Tibial nerve (tissue), 4 donors: Measurements from ENCODE around the gene MZF1. TPM values are rescaled to one million over a fixed set of nuclear protein-coding genes. Genes with fewer than 3 reads are reported as not detected.
A peak's percentile ranks its signal among the peaks of the same experiment; 100 is the strongest.

ENCODE experiments used
- DNase-seq, 2 donors: peaks; one replicate each; pipeline ENCODE4 v3.0.0-alpha.2; 2019; ENCODE audit warnings: low spot score in 2 of 2
- H3K27ac ChIP-seq, 4 donors: fragments of 200-600 bp; sonication (generic) in 3 of 4; one replicate each; pipeline ENCODE4 v1.5.1; 2017 to 2019; ENCODE audit warnings: mild to moderate bottlenecking in 1 of 4
- H3K27me3 ChIP-seq, 2 donors: fragments of 200-600 bp; sonication (generic) in 1 of 2; one replicate each; pipeline versions ENCODE4 v1.5.1 to v1.6.0; 2017 to 2019
- H3K36me3 ChIP-seq, 3 donors: fragments of 200-600 bp; sonication (generic); one replicate each; pipeline ENCODE4 v1.5.1; 2018 to 2019
- H3K4me1 ChIP-seq, 4 donors: fragments of 200-600 bp; sonication (generic) in 3 of 4; one replicate each; pipeline ENCODE4 v1.5.1; 2017 to 2019
- H3K4me3 ChIP-seq, 4 donors: fragments of 200-600 bp; sonication (generic) in 3 of 4; one replicate each; pipeline ENCODE4 v1.5.1; 2017 to 2019; ENCODE audit warnings: mild to moderate bottlenecking in 1 of 4, moderate library complexity in 1 of 4
- H3K9me3 ChIP-seq, 4 donors: fragments of 200-600 bp; sonication (generic) in 3 of 4; one replicate each; pipeline ENCODE4 v1.5.1; 2017 to 2019
- CTCF ChIP-seq, 5 experiments: fragments of 200-600 bp in 3 of 5; fragments of 450-650 bp in 2 of 5; sonication (generic) in 3 of 5; IDR thresholded peaks; one replicate each; pipeline ENCODE4 v1.5.1; 2016 to 2019; ENCODE audit warnings: antibody characterized with exemption in 5 of 5, mild to moderate bottlenecking in 3 of 5, moderate library complexity in 2 of 5
- EP300 ChIP-seq, 2 donors: sonication (generic); formaldehyde crosslinking; IDR thresholded peaks; one replicate each; pipeline ENCODE4 v1.6.1; 2017; ENCODE audit warnings: antibody characterized with exemption in 2 of 2, mild to moderate bottlenecking in 1 of 2
- POLR2A ChIP-seq, 2 donors: fragments of 450-650 bp; IDR thresholded peaks; one replicate each; pipeline ENCODE4 v1.6.1; 2017; ENCODE audit warnings: antibody characterized with exemption in 2 of 2, mild to moderate bottlenecking in 2 of 2, moderate library complexity in 2 of 2
- WGBS, 2 donors: methylation state at CpG; one replicate each; pipeline ENCODE4 v1.1.5; 2018; 5-methylcytosine and 5-hydroxymethylcytosine counted together
- total RNA-seq, 4 donors: library from RNA; depleted of rRNA; stranded (reverse); fragments of >200 nt; gene quantifications; one replicate each; pipeline ENCODE4 v1.1.0, GENCODE V29; 2016

The MZF1 gene
- total RNA-seq, 4 donors from 2014 or later = 41.6 to 88.8 (median 52.5) TPM

DNA sequence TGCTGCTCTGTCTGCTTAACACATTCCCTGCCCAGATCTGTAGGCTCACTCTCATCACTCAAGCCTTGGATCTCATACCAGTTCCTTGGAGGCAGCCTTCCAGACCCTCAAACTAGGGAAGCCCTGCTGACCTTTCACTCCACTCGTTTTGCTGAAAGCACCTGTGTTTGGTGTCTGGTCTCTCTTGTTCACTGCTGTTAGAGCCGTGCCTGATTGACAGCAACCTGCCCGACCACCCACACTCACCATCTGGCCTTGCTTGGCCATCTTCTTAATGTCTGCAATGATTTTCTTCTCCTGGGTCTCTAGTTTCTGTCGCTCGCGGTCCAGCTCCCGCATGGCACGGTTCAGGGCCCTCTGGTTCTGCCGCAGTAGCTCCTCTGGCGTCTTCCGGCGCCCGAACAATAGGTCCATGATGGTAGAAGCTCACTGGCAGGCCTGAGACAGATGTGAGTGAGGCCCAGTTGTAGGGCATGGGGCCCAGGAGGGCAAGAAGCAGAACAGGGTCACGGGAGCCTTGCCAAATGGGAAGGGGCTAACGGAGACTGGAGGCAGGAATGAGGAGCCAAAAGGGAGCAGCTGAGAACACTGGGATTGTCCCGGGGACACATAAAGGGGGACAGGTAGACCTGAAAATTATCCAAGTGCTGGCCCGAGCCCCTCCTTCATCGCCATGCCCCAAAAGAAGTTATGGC lies 19.2 kb downstream of the MZF1 start:
- TF ChIP-seq POLR2A (IDR thresholded peaks at IDR 0.05) = no peak
- no peak for TF ChIP-seq CTCF (IDR thresholded peaks at IDR 0.05)
- TF ChIP-seq EP300 (IDR thresholded peaks at IDR 0.05) = no peak
- 30 to 32% methylated on average over 18 of the region's 18 CpGs for WGBS, 2 donors
- Histone ChIP-seq H3K36me3 (peaks cover 8 to 62% (median 27%) of the 10 kb centered on the region in 3 donors), H3K4me3 (peak overlapping the region; percentile 66 to 80 (median 75)), H3K27me3 (no peaks in the 10 kb centered on the region), H3K4me1 (peaks cover 5 to 50% (median 37%) of the 10 kb centered on the region in 4 donors), H3K9me3 (no peaks in the 10 kb centered on the region), H3K27ac (peak overlapping the region; percentile 80 to 100 (median 96))
- no peak for DNase-seq

GRCh38 chr19:58552655-58553054 lies 20.5 kb downstream of the MZF1 start:
- peaks cover 5 to 50% (median 37%) of the 10 kb centered on the region in 4 donors for H3K4me1 ChIP-seq
- H3K9me3 ChIP-seq = no peaks in the 10 kb centered on the region
- TF ChIP-seq EP300 (IDR thresholded peaks at IDR 0.05) (no peak), POLR2A (IDR thresholded peaks at IDR 0.05) (no peak), CTCF (IDR thresholded peaks at IDR 0.05) (no peak)
- H3K27me3 ChIP-seq = no peaks in the 10 kb centered on the region
- DNase-seq = no peak
- WGBS, 2 donors = 85 to 92% methylated on average over 2 of the region's 2 CpGs
- no peak overlapping the region for H3K27ac ChIP-seq
- no peak overlapping the region for H3K4me3 ChIP-seq
- peaks cover 8 to 75% (median 40%) of the 10 kb centered on the region in 3 donors for H3K36me3 ChIP-seq

DNA sequence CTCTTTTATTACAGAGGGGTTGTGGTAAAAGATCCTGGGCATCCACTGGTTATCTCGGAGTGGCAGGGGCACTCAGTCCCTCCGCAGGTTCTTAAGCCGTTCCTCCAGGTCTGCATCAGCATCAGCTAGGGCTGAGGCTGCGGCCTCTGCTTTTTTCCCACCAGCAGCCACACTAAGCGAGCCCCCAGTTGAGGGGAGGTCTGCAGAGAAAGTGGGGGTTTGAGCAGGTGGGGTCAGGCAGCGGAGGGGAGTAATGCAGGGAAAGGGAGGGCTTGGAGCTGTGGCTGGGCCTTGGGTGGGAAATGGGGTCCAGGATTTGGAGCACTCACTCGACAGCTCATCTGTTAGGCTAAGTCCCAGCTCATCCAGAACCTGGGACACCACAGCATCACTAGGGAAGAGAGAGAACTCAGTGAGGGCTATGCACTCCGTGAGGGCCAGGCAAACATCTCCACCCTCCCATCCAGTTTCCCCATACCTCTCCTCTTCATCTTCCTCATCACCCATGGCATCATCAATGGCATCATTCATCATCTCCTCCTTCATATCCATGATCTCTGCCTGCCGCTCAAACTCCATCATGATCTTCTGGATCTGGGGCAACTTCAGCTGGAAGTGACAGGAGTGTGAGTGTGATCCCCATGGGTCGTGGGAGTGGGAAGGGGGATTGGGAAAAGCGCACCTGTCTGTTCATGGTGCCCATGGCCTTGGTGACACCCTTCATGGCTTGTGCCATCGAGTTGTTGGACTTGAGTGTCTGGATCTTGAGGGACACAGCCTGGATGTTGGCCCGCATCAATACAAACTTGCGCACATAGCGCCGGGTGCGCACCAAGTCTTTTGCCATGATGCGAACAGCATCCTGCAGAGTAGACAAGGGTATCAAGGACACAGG lies 21.3 kb downstream of the MZF1 start:
- peaks cover 8 to 83% (median 42%) of the 10 kb centered on the region in 3 donors for H3K36me3 ChIP-seq
- DNase-seq = no peak
- no peaks in the 10 kb centered on the region for H3K27me3 ChIP-seq
- H3K9me3 ChIP-seq = no peaks in the 10 kb centered on the region
- H3K4me1 ChIP-seq = peaks cover 4 to 50% (median 32%) of the 10 kb centered on the region in 4 donors
- no peak for TF ChIP-seq CTCF (IDR thresholded peaks at IDR 0.05)
- TF ChIP-seq POLR2A (IDR thresholded peaks at IDR 0.05) = no peak
- no peak for TF ChIP-seq EP300 (IDR thresholded peaks at IDR 0.05)
- WGBS, 2 donors = 92 to 94% methylated on average over 18 of the region's 18 CpGs
- no peak overlapping the region for H3K27ac ChIP-seq
- H3K4me3 ChIP-seq = no peak overlapping the region

GRCh38 chr19:58551123-58551497 lies 22.0 kb downstream of the MZF1 start:
- Histone ChIP-seq H3K4me1 (peaks cover 0 to 50% (median 32%) of the 10 kb centered on the region in 4 donors), H3K27me3 (no peaks in the 10 kb centered on the region), H3K27ac (no peak overlapping the region), H3K9me3 (no peaks in the 10 kb centered on the region), H3K36me3 (peaks cover 8 to 75% (median 42%) of the 10 kb centered on the region in 3 donors), H3K4me3 (no peak overlapping the region)
- WGBS, 2 donors = 44 to 53% methylated on average over 1 of the region's 1 CpG
- TF ChIP-seq POLR2A (IDR thresholded peaks at IDR 0.05) (no peak), EP300 (IDR thresholded peaks at IDR 0.05) (no peak)
- no peak for DNase-seq

GRCh38 chr19:58550362-58551122 lies 22.6 kb downstream of the MZF1 start:
- Histone ChIP-seq H3K27ac (no peak overlapping the region), H3K36me3 (peaks cover 8 to 74% (median 42%) of the 10 kb centered on the region in 3 donors), H3K4me3 (no peak overlapping the region), H3K4me1 (peaks cover 0 to 50% (median 32%) of the 10 kb centered on the region in 4 donors), H3K27me3 (no peaks in the 10 kb centered on the region), H3K9me3 (no peaks in the 10 kb centered on the region)
- no peak for TF ChIP-seq CTCF (IDR thresholded peaks at IDR 0.05)
- no peak for TF ChIP-seq EP300 (IDR thresholded peaks at IDR 0.05)
- TF ChIP-seq POLR2A (IDR thresholded peaks at IDR 0.05) = no peak
- 79 to 85% methylated on average over 10 to 13 of the region's 13 CpGs for WGBS, 2 donors
- no peak for DNase-seq
